ENCODE results near the gene SQOR.

GRCh38 chr15:45710657-45711056, 75.8 kb downstream of the SQOR start:
- TF ChIP-seq CTCF (conservative IDR thresholded peaks at IDR 0.05) = no peak
- no peak for TF ChIP-seq ZFX (IDR thresholded peaks at IDR 0.05)
